Natural killer cell treated with Interleukin-12 subunit alpha and Interleukin-12 subunit beta and Interleukin-15 and Interleukin-18, amount 100 ng/mL, for 72 hours (primary cell): ENCODE results near the gene NDOR1. TPM values are rescaled to one million over a fixed set of nuclear protein-coding genes. Genes with fewer than 3 reads are reported as not detected.
A peak's percentile ranks its signal among the peaks of the same experiment; 100 is the strongest.

ENCODE experiments used
- ATAC-seq, 2 donors: fragments of 150-1000 bp; cut with Tn5 transposase in 1 of 2; sonication (Bioruptor Pico), chemical (Tn5 transposase) in 1 of 2; 2 replicates each; pipeline ENCODE4 v1.10.0; 2021
- DNase-seq: peaks from one replicate; pipeline ENCODE4 v3.0.0; 2022; ENCODE audit warnings: low spot score
- H3K27ac Mint-ChIP-seq, 2 donors: 1 replicate in 1 of 2; 2 replicates in 1 of 2; pipeline ENCODE4 v1.8.0; 2022; ENCODE audit warnings: mixed read lengths in 2 of 2, mild to moderate bottlenecking in 1 of 2, moderate library complexity in 1 of 2
- H3K27me3 Mint-ChIP-seq, 2 donors: 1 replicate in 1 of 2; 2 replicates in 1 of 2; pipeline ENCODE4 v1.8.0; 2022; ENCODE audit warnings: mixed read lengths in 2 of 2
- H3K36me3 Mint-ChIP-seq: one replicate; pipeline ENCODE4 v1.8.0; 2022; ENCODE audit warnings: mixed read lengths
- H3K4me1 Mint-ChIP-seq, 2 donors: 1 replicate in 1 of 2; 2 replicates in 1 of 2; pipeline ENCODE4 v1.8.0; 2022; ENCODE audit warnings: low read depth in 2 of 2, mixed read lengths in 2 of 2, mild to moderate bottlenecking in 1 of 2
- H3K4me3 Mint-ChIP-seq: one replicate; pipeline ENCODE4 v1.8.0; 2022; ENCODE audit warnings: mixed read lengths
- H3K9me3 Mint-ChIP-seq: 2 replicates; pipeline ENCODE4 v1.8.0; 2022; ENCODE audit warnings: mixed read lengths
- total RNA-seq, 2 donors: library from RNA; stranded (reverse); gene quantifications; one replicate each; pipeline ENCODE4 v1.2.3, GENCODE V29; 2022

The NDOR1 gene
- total RNA-seq, 2 donors from 2014 or later = 33.0 to 81.9 TPM

DNA sequence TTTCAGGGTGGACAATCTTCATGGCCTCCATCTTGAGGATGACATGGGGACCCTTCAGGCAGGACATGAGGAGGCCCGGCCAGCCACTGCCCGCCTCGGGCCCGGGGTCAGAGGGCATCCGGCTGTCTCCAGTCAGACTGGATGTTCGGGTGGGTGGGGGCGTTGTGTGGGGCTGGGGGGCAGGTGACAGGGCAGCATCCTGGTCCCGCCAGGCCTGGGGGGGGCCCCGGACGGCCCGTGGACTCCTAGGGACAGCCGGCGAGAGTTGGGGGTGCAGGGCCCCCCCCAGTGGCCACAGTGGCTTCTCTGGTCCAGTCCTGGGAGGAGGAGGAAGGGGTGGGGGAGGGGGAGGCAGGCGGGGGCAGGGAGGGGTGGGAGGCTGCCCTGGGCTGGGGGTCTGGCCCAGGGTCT lies 15.6 kb downstream of the NDOR1 start:
- no peaks in the 10 kb centered on the region for H3K36me3 Mint-ChIP-seq
- peaks cover 0 to 3% of the 10 kb centered on the region in 2 donors for H3K4me1 Mint-ChIP-seq
- ATAC-seq (no peak), DNase-seq (no peak)
- H3K27me3 Mint-ChIP-seq = no peaks in the 10 kb centered on the region
- H3K4me3 Mint-ChIP-seq = no peak overlapping the region
- H3K27ac Mint-ChIP-seq = no peak overlapping the region
- H3K9me3 Mint-ChIP-seq = no peaks in the 10 kb centered on the region

DNA sequence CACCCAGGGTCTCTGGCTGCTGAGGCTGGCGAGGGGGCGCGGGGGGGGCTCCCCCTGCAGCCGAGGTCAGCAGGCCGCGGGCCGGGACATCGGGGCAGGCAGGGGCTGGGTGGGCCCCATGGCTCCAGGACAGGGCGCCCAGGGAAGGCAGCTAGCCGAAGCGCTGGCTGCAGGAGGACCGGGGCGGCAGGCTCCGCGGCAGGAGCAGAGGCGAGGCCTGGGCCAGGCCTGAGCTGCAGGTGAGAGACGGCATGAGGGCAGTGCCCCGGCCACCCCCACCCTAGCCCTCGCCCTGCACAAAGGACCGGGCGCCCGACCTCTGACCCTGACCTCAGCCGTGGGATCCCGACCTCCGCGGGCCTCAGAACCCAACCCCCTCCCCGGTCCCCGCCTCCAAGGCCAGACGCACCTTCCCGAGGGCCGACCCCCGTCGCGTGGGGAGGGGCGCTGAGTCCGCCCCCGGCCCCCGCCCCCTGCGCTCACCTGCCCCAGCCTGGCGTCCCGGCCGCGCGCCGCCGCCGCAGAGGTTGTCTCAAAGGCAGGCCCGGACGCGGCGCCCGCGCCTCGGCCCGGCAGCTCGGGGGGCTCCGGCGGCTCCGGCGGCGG lies 16.1 kb downstream of the NDOR1 start:
- H3K36me3 Mint-ChIP-seq = no peaks in the 10 kb centered on the region
- no peak overlapping the region for H3K4me3 Mint-ChIP-seq
- DNase-seq = no peak

DNA sequence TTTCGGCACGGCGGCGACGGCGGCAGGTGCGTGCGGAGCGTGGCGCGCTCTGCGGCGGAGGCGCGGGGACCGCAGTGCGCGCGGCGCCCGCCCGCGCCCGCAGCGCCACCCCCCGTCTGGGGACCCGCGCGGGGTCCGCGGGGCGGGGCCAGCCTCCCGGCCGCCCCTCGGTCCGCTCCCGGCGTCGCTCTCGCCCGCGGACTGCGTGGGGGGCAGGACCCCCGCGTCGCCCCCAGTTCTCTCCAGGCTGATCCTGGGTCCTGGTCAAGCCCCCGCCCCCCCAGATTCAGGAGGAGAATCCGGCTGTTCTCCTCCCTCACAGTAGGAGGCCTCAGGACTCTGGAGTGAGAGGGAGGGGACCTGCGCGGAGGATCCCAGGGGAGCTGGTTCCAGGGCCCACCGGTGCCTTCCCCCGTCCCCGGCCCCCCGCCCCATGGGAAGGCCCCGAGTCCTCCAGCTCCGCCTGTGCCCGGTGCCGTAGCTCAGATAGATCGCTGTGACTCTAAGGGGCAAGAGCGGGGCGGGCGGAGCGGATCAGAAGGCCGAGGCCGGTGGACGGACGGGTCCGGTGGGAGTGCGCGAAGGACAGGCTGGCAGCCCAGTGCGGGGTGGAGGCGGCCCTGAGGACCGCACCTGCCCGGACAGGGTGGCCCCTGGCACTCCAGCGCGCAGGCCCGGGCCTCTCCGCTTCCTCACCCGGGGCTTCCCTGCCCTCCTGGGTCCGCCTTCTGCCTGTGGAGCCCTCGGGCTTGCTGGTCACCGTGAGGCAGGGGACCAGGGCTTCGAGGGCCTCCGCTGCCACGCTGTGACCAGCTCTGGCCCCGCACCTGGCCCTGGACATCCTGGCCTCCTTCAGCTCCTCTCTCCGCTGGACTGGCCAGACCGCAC lies 16.9 kb downstream of the NDOR1 start, which contains the start of gene RNF208:
Gene RNF208 (minus strand): TSS at position 51 of the 888 bp plus-strand sequence. CDS start 1,028 bp downstream, outside the sequence.
- peaks cover under 1 to 3% of the 10 kb centered on the region in 2 donors for H3K4me1 Mint-ChIP-seq
- no peak for DNase-seq

More for the DNA sequence above, 16.1 kb downstream of the NDOR1 start:
- Mint-ChIP-seq H3K27ac (no peak overlapping the region), H3K9me3 (no peaks in the 10 kb centered on the region), H3K4me1 (peaks cover 0 to 3% of the 10 kb centered on the region in 2 donors), H3K27me3 (no peaks in the 10 kb centered on the region)
- ATAC-seq = no peak

DNA sequence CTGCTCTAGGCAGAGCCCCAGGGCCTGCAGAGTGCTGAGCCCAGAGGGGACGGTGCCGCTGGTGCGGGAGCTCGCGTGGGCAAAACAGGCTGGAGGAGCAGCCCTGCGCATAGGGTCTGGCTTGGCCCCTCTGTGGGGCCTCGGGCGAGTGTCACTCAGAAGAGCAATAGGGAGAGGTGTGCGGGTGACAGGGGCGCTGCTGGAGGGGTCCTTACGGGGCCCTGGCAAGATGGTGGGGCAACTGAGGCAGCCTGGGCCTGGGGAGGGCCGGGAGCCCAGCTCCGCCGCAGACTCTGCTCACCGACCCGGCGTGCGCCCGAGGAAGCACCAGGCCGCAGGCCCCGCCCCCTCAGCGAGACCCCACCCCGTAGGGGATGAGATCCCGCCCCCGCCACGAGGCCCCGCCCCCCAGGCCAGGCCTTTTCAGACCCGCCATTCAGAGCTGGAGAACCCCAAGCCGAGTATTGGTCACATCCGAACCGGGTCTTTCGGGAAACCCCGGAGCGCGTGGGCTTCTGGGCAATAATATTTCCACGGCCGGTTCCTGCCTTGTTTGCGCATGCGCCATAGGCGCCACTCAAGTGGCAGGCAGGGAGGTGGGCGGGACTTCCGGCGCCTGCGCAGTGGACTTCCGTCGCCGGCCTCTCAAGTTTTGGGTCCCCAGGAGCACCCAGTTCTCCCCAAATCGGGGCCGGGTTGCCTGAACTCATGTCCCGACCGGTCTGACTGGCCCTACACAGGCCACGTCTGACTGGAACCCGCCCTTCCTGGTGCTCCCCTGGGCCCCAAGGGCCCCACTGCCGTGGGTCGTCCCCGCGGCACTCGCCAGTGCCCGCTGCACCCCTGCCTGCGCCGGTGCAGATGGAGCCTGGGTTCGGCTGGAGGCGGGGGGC lies 17.8 kb downstream of the NDOR1 start:
- DNase-seq (peak; percentile 99), ATAC-seq (peak; percentile 96 to 97)
- Mint-ChIP-seq H3K9me3 (no peaks in the 10 kb centered on the region), H3K4me3 (peak overlapping the region; percentile 75), H3K27ac (peak overlapping the region; percentile 21 to 71), H3K36me3 (no peaks in the 10 kb centered on the region), H3K27me3 (peaks cover 3 to 7% of the 10 kb centered on the region in 2 donors), H3K4me1 (peaks cover 5 to 6% of the 10 kb centered on the region in 2 donors)

More for the DNA sequence above, 16.9 kb downstream of the NDOR1 start, which contains the start of gene RNF208:
- Mint-ChIP-seq H3K36me3 (no peaks in the 10 kb centered on the region), H3K27me3 (peaks cover 0 to 2% of the 10 kb centered on the region in 2 donors), H3K27ac (peak within 1 kb of the TSS; percentile 21 to 71), H3K9me3 (no peaks in the 10 kb centered on the region), H3K4me3 (peak within 1 kb of the TSS; percentile 75)
- no peak for ATAC-seq

DNA sequence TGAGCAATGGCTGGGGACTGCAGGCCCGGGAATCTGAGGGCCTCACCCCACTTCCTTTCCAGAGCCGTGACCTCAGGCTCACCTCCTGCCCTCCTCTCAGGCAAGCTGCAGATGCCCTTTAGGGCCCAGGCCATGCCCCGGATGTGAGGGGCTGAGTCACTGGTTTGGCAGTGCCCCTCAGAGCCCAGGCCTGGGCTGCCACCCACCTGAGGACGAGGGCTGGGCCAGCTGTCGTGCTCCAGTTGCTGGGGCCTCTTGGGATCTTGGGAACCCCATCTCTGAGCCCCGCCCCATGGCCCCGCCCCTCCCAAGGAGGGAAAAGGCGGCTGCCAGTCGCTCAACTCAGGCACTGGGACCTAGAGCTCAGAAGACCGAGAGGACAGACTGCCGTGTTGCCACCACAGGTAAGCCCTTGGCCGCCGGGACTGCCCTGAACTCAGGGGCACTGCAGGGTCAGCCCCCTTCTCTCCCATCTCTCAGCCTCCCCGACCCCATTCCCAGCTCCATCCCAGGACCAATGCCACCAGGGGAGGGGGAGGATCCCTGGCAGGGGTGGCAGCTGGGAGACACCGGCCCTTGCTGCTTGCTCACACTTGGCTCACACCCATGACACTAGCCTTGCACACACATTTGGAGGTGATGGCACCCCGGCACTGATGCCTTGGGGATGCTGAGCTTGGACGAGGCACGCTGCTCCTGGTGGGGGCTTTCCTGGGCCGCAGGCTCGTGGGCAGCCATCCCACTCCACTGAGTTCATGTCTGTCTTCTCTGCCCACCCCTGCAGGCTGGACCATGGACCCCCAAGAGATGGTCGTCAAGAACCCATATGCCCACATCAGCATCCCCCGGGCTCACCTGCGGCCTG lies 19.6 kb downstream of the NDOR1 start, which contains the start of gene CYSRT1:
Gene CYSRT1 (plus strand): TSS at position 345 of the 865 bp plus-strand sequence. CDS start 448 bp downstream, at position 793.
- H3K27me3 Mint-ChIP-seq = peaks cover 3 to 7% of the 10 kb centered on the region in 2 donors
- H3K9me3 Mint-ChIP-seq = no peaks in the 10 kb centered on the region
- DNase-seq (no peak), ATAC-seq (no peak)
- H3K27ac Mint-ChIP-seq = no peak within 1 kb of the TSS
- H3K4me1 Mint-ChIP-seq = peaks cover 5 to 6% of the 10 kb centered on the region in 2 donors
- H3K36me3 Mint-ChIP-seq = no peaks in the 10 kb centered on the region
- H3K4me3 Mint-ChIP-seq = peak within 1 kb of the TSS; percentile 75

DNA sequence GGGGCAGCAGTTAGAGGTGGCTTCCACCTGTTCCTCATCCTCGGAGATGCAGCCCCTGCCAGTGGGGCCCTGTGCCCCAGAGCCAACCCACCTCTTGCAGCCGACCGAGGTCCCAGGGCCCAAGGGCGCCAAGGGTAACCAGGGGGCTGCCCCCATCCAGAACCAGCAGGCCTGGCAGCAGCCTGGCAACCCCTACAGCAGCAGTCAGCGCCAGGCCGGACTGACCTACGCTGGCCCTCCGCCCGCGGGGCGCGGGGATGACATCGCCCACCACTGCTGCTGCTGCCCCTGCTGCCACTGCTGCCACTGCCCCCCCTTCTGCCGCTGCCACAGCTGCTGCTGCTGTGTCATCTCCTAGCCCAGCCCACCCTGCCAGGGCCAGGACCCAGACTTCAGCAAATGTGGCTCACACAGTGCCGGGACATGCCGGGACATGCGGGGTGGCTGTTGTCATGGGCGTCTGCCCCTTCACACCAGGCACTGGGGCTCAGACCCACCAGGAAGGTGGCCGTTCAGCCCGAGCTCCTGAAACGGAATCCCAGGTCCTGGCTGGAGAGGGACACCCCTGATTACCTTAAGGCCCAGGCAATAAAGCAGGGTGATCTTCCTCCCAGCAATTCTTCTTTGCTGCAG lies 20.3 kb downstream of the NDOR1 start:
- H3K4me3 Mint-ChIP-seq = no peak overlapping the region
- peaks cover 5 to 6% of the 10 kb centered on the region in 2 donors for H3K4me1 Mint-ChIP-seq
- no peak overlapping the region for H3K27ac Mint-ChIP-seq
- ATAC-seq = no peak
- no peak for DNase-seq
- H3K9me3 Mint-ChIP-seq = no peaks in the 10 kb centered on the region
- H3K27me3 Mint-ChIP-seq = peaks cover 3 to 7% of the 10 kb centered on the region in 2 donors
- no peaks in the 10 kb centered on the region for H3K36me3 Mint-ChIP-seq

DNA sequence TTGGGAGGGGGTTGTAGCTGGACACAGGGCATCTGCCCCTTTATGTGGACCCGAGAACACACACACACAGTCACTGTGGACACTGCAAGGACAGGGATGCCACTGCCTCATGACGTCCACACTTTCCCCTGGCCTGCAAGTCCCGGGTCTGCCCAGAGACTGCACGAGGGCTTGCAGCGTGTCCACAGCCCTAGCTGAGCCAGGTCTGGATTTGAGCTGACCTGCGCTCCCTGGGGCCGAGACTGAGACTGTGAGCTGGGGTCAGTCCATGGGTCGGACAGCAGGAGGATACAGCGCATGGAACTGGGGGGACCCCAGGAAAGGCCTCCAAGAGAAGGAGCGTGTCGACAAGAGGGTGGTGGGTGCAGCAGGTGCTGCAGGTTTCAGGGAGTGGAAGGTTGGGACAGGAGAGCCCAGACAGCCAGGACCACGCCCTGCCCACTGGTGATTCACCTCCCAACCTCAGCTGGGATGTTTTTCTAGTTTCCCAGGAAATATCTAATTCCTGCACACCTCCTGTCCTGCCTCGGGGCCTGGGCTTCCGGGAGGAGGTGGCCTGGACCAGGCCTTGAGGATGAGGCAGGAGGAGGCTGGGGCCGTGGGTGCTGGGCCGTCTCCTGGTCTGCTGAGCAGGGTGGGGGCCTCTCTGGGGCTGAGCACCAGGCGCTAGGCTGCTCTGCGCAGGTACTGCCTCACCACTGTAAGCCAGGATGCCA lies 21.0 kb downstream of the NDOR1 start:
- peaks cover 3 to 7% of the 10 kb centered on the region in 2 donors for H3K27me3 Mint-ChIP-seq
- no peak overlapping the region for H3K4me3 Mint-ChIP-seq
- no peak overlapping the region for H3K27ac Mint-ChIP-seq
- H3K36me3 Mint-ChIP-seq = no peaks in the 10 kb centered on the region
- ATAC-seq (no peak), DNase-seq (no peak)
- H3K4me1 Mint-ChIP-seq = peaks cover 5 to 6% of the 10 kb centered on the region in 2 donors
- H3K9me3 Mint-ChIP-seq = no peaks in the 10 kb centered on the region

DNA sequence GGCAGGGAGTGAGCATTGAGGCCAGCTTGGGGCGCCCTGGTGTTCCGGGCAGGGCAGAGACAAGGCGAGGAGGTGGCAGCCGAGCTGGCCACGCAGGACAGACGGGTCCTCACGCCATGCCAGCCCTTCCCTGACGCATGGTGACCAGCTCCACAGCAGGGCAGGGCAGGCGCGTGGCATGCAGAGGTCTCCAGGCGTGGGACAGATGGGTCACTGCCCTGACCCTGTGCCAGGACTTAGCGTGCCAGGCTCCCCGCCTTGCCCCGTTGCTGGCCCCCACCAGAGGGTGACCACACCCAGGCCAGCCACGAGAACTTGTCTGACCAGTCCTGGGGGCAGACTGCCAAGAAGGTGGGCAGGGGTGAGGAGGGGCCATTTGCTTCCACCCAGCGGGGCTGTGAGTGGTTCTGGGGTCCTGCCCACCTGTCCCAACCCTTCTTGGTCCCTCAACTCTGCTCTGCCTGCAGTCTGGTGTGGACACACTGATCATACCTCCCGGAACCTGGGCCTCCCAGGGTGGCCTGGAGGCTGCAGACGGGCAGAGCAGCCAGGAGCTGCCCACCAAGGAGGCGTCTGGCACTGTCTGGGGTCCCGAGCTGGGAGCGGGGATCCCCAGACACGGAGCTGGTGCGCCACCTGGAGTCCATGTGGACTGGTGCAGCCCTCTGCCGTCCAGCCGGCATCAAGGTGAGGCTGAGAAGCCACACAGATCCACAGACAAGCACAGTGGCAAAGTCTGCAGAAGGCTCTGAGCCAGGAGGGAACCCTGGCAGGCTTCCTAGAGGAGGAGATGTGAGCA lies 21.8 kb downstream of the NDOR1 start, which contains the start of gene RNF224:
Gene RNF224 (plus strand): TSS at position 449 of the 799 bp plus-strand sequence. CDS start 834 bp downstream, outside the sequence.
- Mint-ChIP-seq H3K9me3 (no peaks in the 10 kb centered on the region), H3K27ac (no peak within 1 kb of the TSS), H3K36me3 (no peaks in the 10 kb centered on the region), H3K4me1 (peaks cover 5 to 6% of the 10 kb centered on the region in 2 donors), H3K27me3 (peaks cover 3 to 7% of the 10 kb centered on the region in 2 donors), H3K4me3 (no peak within 1 kb of the TSS)
- peak; percentile 26 to 34 for ATAC-seq
- peak; percentile 78 for DNase-seq

DNA sequence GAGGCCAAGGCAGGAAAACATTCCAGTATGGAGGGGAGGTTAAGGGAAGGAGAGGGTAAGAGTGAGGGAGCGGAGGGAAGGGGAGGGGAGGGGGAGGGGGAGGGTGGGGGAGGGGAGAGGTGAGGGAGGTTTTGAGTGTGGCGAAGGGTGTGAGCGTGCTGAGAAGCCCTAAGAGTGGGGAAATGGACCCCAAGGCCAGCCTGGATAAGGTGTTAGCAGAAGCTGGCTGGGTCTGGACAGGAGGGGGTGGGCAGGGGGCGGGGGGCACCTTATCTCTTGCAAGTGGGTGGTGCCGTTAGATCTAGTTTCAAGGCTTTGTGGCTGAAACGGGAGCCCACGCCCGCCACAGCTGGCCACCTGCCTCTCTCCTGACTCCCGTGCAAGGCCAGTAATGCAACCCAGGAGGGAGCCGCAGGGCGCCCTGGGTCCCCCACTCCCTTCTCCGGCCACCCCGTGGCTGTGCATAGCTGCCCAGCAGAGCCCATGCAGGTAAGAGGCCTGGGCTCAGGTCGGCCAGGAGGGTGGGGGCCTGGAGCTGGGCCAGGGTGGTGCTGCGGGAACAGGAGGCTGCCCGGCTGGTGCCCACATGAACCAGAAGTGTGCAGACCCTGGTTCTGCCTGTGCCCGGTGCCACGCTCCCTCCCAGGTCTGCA lies 22.5 kb downstream of the NDOR1 start:
- H3K9me3 Mint-ChIP-seq = no peaks in the 10 kb centered on the region
- ATAC-seq = no peak
- no peak overlapping the region for H3K4me3 Mint-ChIP-seq
- H3K4me1 Mint-ChIP-seq = peaks cover 4 to 5% of the 10 kb centered on the region in 2 donors
- peaks cover 3 to 7% of the 10 kb centered on the region in 2 donors for H3K27me3 Mint-ChIP-seq
- no peak overlapping the region for H3K27ac Mint-ChIP-seq
- DNase-seq = no peak
- no peaks in the 10 kb centered on the region for H3K36me3 Mint-ChIP-seq

DNA sequence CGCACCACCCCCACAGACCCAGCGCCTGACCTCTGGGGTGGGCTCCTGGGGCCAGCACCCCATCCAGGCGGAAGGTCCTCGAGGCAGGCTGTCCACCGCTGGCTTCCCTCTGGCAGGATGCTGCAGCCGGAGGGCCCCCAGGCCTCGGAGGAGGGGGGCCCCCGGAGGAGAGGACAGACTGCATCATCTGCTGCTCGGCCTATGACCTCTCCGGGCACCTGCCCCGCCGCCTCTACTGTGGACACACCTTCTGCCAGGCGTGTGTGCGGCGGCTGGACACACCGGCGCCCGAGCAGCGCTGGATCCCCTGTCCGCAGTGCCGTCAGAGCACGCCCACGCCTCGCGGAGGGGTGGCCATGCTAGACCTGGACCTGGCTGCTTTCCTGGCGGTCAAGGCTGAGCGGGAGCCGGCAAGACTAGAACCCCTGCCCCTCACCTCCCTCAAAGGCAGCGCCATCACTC lies 23.0 kb downstream of the NDOR1 start:
- H3K27ac Mint-ChIP-seq = no peak overlapping the region
- no peaks in the 10 kb centered on the region for H3K36me3 Mint-ChIP-seq
- DNase-seq (no peak), ATAC-seq (no peak)
- H3K9me3 Mint-ChIP-seq = no peaks in the 10 kb centered on the region
- H3K4me3 Mint-ChIP-seq = no peak overlapping the region
- H3K27me3 Mint-ChIP-seq = peaks cover 3 to 7% of the 10 kb centered on the region in 2 donors
- H3K4me1 Mint-ChIP-seq = peaks cover 3 to 5% of the 10 kb centered on the region in 2 donors
